ENCODE data around the gene RPS17. TPM values are rescaled to one million over a fixed set of nuclear protein-coding genes. Genes with fewer than 3 reads are reported as not detected.
"Not testable (repeated sequence)": the region's sequence is repeated elsewhere in the genome, so short reads cannot be mapped to it uniquely, and the experiment has no call there.

The RPS17 gene
- total and polyA plus RNA-seq, 8 donors = 1,218 to 2,546 (median 2,305) TPM

- Histone ChIP-seq H3K4me3 (no peak overlapping the region), H3K27ac (no peak overlapping the region), H3K27me3 (no peaks in the 10 kb centered on the region), H3K9me3 (no peaks in the 10 kb centered on the region), H3K36me3 (peaks cover 0 to 31% of the 10 kb centered on the region in 2 donors), H3K4me1 (peaks cover 0 to 6% of the 10 kb centered on the region in 2 donors)
- intact Hi-C loops (cut with DNase I) = no loop called here
- ATAC-seq (peak; percentile 99), DNase-seq (peak; percentile 60 to 83 (median 66))
- peak; percentile 82 to 84 for TF ChIP-seq CTCF (IDR thresholded peaks at IDR 0.05)
Measured at GRCh38 chr15:82530606-82531379, 9.5 kb downstream of the RPS17 start.

- no peak for TF ChIP-seq CTCF (IDR thresholded peaks at IDR 0.05)
- peaks cover 0 to 6% of the 10 kb centered on the region in 2 donors for H3K4me1 ChIP-seq
- H3K27ac ChIP-seq = no peak overlapping the region
- no peak for ATAC-seq
- H3K27me3 ChIP-seq = no peaks in the 10 kb centered on the region
- intact Hi-C loops (cut with DNase I) = no loop called here
- DNase-seq = no peak
- peaks cover 0 to 24% of the 10 kb centered on the region in 2 donors for H3K36me3 ChIP-seq
- H3K9me3 ChIP-seq = no peaks in the 10 kb centered on the region
- H3K4me3 ChIP-seq = no peak overlapping the region
Measured at GRCh38 chr15:82530006-82530405, 10.3 kb downstream of the RPS17 start.

- H3K27me3 ChIP-seq; H3K9me3 ChIP-seq; H3K4me1 ChIP-seq; H3K27ac ChIP-seq; intact Hi-C loops (cut with DNase I); H3K36me3 ChIP-seq; H3K4me3 ChIP-seq; ATAC-seq; DNase-seq: not testable (repeated sequence)
Measured at GRCh38 chr15:82513587-82513986, 26.7 kb downstream of the RPS17 start.

- DNase-seq; H3K4me1 ChIP-seq; intact Hi-C loops (cut with DNase I); H3K4me3 ChIP-seq; H3K27ac ChIP-seq; H3K9me3 ChIP-seq; H3K36me3 ChIP-seq; H3K27me3 ChIP-seq; ATAC-seq: not testable (repeated sequence)
Measured at GRCh38 chr15:82507693-82508092, 32.6 kb downstream of the RPS17 start.

DNA sequence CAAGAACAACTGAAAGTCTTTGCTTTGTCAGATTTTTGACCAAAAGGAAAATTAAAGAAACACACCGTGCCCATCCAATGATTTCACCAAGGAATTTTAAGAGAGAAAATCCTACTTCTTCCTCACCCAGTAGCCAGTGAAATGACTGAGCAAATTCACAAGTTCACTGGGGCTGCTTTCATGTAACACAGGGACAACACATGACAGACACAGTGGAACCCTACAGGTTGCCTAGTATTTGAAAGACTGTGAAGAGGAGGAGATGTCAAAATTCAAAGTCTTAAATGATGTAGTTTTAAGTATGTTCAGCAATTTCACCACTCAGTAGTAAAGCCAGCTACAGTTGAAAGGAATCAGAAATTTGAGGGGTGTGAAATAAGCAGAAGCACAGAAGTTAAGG, 33.2 kb downstream of the RPS17 start:
- H3K27ac ChIP-seq; H3K4me3 ChIP-seq; DNase-seq; H3K4me1 ChIP-seq; H3K36me3 ChIP-seq; H3K9me3 ChIP-seq; intact Hi-C loops (cut with DNase I); ATAC-seq; H3K27me3 ChIP-seq: not testable (repeated sequence)

DNA sequence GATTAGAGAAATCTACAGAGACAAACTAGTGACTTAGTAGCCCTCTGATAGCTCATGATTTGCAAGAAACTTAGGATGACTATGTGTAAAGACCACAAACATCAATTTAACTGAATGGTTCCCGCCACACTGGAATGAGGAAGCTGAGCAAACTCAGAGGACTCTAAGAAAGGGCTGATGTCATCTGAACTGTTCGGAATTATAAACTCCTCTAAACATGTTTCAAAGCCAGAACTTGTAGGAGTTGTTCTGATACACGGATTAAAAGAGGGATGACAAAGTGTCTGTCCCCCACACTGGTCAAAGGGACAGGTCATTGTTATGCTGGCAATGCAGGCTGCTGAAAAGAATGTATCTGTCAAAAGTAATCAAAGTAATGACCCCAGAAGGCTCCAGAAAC, 34.4 kb downstream of the RPS17 start:
- H3K4me3 ChIP-seq; H3K36me3 ChIP-seq; H3K27ac ChIP-seq; H3K27me3 ChIP-seq; H3K9me3 ChIP-seq; H3K4me1 ChIP-seq; intact Hi-C loops (cut with DNase I); DNase-seq: not testable (repeated sequence)
- ATAC-seq = peak; percentile 42

DNA sequence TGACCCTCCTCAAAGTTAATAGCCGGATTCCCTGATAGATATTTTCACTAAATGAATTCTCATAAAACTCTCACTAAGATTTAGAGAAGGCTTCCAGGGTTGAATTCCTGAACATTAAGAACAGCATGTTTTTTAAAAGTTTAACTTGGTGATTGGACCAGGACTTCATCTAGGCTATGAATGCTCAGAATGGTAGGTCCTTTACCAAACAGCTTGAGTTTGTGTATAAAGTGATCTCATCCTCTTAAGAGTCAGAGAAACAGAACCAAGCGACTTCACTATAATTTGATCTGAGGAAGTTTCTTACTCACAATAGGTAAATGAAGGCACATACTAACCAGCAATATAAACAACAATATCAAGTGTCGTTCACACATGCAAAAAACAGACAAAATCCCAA, 36.2 kb downstream of the RPS17 start:
- DNase-seq; H3K9me3 ChIP-seq; H3K27ac ChIP-seq; H3K27me3 ChIP-seq; H3K4me3 ChIP-seq; H3K4me1 ChIP-seq; intact Hi-C loops (cut with DNase I); H3K36me3 ChIP-seq: not testable (repeated sequence)
- peak; percentile 78 for ATAC-seq

DNA sequence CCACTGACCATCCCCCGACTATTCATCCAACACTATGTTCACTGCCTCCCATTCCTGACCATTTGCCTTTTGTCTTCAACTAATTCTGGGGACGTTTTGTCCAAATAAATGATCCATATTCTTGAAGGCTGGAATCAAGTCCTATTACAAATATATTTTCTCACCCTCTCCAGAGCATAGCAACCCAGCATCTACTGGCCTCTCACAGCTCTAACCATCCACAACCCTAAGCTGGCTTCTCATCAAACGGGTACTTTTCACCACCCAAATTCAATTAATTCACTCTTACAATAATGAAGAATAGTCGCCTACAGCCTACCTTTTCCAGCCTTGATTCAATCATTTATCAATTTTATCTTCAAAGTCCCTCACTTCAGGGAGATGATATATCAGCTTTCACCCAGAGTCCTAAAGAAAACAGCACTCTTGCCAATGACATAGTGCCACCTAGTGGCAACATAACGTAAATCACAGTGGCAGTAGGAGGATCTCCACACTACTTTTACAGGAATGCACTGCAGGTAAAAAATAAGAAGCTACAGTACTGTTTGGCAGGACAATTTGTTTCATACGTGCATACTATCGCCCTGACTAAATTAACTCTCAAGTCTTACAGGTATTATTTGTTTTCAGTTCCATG, 37.4 kb downstream of the RPS17 start:
- H3K36me3 ChIP-seq; H3K9me3 ChIP-seq; intact Hi-C loops (cut with DNase I); DNase-seq; H3K27ac ChIP-seq; H3K4me1 ChIP-seq; H3K27me3 ChIP-seq; H3K4me3 ChIP-seq: not testable (repeated sequence)
- peak; percentile 83 for ATAC-seq

GRCh38 chr15:82500772-82501171, 39.5 kb downstream of the RPS17 start:
- not testable (repeated sequence) for DNase-seq

DNA sequence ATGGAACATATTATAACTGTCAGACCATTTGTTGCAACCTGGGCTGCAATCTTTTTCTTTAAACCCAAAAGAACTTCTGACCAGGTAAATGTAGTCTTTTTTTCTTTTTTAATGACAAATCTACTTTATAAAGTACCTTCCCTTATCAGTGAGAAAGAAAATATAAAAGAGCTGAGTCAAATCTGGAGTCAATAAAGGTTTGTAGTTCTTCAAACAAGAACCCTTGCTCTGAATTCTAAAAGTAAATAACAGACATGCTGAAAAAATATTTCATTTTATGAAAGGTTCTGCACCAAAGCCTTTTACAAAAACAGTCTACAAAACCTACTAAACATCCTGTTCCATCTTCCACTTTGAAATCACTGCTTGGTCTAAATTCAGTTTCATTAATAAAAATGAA, 42.3 kb downstream of the RPS17 start:
- H3K9me3 ChIP-seq; H3K27ac ChIP-seq; DNase-seq; H3K36me3 ChIP-seq; H3K4me1 ChIP-seq; H3K27me3 ChIP-seq; H3K4me3 ChIP-seq; intact Hi-C loops (cut with DNase I): not testable (repeated sequence)
- ATAC-seq = peak; percentile 67

More at GRCh38 chr15:82500772-82501171, 39.5 kb downstream of the RPS17 start:
- ATAC-seq; H3K4me1 ChIP-seq; H3K36me3 ChIP-seq; H3K27me3 ChIP-seq; intact Hi-C loops (cut with DNase I); H3K9me3 ChIP-seq; H3K27ac ChIP-seq; H3K4me3 ChIP-seq: not testable (repeated sequence)

DNA sequence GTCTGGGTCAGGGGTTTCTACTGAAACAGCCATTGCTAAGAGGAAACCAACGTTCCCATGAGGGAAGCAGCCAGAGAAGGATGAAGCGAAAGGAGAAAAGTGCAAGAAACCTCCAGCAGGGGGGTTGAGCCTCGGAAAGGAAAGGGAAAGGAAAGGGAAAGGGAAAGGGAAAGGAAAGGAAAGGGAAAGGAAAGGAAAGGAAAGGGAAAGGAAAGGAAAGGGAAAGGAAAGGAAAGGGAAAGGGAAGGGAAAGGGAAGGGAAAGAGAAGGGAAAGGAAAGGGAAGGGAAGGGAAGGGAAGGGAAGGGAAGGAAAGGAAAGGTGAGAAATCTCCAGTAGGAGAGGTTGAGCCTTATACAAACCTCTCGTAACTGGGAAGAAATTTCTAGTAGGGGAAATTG, 52.0 kb downstream of the RPS17 start:
- H3K4me3 ChIP-seq; H3K27ac ChIP-seq; H3K4me1 ChIP-seq; H3K9me3 ChIP-seq; intact Hi-C loops (cut with DNase I); H3K36me3 ChIP-seq; DNase-seq; H3K27me3 ChIP-seq; ATAC-seq: not testable (repeated sequence)
